HG03066 (cell line): ENCODE results near the gene CSMD2.

ENCODE experiments used
- ATAC-seq: cut with Tn5 transposase; IDR thresholded peaks from one replicate; pipeline ENCODE4 v1.9.1; 2021; ENCODE audit warnings: low read depth; ENCODE audit not compliant: unreplicated experiment

Gene CSMD2

DNA sequence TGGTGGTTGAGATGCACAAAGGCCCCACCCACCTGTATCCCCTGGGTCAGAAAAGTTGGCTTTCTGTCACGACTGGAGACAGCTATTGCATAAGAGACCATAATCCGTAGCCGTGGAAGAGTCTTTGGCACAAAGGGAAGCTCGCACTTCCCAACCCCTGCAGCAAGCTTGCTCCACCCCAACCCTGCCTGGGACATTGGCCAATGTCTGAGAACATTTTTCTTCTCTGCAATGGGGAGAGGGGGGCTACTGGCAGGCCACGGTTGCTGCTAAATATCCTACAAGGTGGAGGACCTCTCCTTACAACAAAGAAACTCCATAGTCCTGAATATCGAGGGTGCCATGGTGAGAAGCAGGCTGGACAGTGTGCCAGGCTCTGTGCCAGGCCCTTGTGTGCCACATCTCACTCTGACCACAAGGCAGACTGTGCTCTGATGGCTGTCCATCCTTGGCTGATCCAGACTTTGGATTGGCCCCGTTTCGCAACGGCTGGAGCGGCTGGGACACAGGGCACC lies 104.1 kb downstream of the CSMD2 start:
- no peak for ATAC-seq

DNA sequence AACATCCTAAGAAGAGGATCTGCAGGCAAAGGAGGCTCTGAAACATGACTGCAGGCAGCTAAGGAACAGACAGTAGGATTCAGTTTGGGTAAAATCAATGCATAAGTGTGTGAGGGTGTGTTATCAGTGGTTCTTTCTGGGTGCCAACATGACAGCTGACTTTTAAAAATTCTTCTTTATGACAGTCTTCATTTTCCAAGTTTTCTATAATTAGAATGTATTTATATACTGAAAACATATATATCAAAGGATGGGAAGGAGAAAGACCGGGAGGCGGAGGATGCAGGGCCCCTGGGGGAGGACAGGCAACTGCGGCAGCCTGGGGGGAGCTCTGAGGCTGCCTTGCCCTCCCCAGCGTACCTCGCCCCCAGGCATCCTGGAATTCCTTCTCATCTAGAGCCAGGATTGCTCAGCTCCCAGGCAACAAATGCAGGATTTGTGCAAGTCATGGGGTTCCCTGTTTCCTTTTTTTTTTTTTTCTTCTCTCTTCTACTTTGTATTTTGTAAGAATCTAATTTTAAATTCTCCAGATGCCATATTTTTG lies 104.8 kb downstream of the CSMD2 start:
- ATAC-seq, result no peak

DNA sequence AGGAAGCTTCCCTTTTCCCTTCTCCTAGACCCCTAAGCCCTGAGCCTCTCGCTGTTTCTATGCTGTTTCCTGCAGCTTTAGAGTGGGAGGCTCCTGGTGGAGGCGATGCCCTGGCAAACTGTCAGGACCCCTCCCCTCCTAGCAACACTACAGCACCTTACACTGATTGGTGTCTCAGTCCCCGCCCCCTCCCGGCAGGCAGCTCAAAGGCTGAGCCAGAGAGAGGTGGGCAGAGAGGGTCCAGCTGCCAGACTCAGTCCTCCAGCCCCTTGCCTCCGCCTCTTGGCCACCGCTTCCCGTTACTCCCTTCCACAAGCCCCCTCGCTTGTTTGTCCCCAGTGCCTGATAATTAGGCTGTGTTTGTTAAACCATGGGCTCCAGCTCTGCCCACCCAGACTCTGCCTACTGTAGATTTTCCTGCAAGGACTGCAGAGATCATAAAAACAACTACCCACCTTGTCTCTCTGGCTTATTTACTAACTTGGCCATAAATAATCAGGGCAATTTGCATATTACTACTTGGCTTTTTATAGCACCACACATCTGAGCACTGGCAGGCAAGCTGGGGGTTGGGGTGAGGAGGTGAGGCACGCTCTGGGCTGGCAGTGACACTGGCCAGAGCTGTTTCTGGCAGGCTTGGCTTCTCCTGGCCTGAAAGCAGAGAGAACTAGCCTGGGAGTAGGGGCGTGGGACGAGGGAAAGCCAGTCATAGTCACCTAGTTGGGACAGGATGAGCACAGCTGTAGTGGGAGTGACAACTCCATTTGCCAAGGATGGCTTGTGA lies 107.5 kb downstream of the CSMD2 start:
- ATAC-seq, result no peak

DNA sequence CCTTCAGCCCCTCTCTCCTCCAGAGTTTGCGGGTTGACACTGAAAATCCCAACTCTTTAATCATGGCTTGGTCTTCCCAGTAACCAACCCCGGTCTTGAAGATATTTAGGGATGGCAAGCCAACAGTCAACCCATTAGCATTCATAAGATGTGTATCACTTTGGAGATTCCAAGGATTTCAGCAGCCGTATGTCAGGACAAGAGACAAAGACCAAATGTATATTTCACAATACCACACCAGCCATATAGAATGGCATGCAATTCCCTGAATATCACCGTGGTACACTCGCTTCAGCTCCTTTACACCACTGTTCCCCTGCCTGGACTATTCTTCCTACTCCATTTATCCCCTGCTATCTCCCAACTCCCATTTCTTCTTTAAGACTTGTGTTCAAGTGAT lies 109.2 kb downstream of the CSMD2 start:
- ATAC-seq, result no peak

DNA sequence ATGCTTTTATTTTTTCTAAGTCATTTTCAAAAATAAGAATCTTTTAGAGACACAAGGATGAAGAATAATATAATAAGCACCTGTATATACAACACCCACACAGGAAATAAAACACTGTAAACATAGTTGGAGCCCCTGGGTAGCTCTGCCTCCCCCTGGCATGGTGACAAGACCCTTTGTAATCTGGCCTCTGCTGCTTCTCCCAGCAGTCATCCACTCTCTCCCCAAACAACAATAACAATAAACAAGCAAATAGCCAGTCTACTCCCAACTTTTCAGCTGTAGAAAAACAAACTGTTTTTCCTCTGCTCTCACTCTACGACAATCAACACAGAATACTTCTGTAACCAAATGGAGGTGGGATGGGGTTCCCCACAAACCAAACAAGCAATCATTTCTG lies 110.1 kb downstream of the CSMD2 start:
- no peak for ATAC-seq

DNA sequence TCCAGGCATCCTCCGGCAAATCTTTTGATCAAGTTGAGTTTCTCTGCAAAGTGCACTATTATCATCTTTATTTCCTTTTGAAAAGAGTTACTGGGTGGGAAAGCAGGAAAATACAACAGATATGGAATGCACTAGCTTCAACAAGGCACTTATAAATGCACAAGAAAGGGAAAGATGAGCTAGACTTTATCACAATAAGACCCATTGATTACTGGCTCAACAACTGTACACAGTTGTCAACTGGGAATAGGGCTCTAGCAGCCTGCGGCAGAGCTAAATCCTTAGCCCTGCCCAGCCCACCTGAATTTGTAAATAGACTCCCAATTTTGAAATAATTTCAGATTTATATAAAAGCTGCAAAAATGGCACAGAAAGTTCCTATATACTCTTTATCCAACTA lies 111.4 kb downstream of the CSMD2 start:
- ATAC-seq, result no peak

DNA sequence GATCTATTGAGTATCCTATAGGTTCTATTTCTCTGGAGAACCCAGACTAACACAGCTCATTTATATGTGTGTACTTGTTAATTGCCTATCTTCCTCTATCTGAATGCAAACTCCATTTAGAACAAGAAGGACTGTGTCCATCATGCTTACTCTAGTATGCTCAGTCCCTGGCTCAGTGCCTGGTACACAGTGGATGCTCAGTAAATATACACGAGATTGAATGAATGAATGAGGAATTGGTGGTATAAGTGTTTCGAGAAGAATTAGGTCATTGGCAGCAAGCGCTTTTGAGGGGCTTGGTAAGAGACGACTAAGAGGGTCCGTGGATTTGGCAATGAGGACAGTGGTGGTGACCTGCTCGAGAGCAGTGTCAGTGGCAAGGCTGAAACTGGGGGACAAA lies 112.5 kb downstream of the CSMD2 start:
- no peak for ATAC-seq

DNA sequence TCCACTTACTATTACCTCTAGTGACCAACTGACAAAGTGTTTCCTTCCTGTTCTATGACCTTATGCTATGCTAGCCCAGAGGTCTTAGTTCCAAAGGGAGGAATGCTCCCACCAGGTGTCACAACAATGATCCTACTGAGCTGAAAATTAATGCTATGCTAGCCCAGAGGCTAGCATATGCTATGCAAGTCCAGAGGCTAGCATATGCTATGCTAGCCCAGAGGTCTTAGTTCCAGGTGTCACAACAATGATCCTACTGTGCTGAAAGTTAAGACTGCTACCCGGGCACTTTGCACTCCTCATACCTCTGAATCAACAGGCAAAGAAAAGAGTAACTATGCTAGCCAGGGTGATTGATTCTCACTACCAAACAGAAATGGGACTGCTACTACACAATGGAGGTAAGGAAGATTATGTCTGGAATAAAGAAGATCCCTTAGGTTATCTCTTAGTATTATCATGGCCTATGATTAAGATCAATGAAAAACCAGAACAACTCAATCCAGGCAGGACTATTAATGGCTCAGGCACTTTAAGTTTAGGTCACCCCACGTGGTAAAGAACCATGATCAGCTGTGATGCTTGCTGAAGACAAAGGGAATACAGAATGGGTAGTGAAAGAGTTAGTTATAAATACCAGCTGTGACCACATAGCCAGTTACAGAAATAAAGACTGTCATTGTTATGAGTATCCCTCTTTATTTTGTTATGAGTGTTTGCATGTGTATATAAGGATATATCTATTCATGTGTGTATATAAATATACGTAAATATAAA lies 114.1 kb downstream of the CSMD2 start:
- ATAC-seq, result no peak

DNA sequence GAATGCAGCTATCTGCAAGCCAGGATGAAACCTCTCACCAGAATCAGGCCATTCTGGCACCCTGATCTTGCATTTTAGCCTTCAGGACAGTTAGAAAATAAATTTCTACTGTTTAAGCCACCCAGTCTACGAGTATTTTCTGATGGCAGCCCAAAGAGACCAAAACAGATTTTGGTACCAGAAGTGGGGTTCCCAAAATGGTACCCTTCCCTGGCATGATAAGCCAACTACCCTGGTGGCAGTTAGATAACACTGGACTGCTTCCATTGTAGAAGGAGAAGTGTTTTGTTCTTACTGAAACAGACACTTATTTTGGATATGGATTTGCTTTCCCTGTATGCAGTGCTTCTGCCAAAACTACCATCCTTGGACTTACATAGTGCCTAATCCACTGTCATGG lies 115.0 kb downstream of the CSMD2 start:
- no peak for ATAC-seq

DNA sequence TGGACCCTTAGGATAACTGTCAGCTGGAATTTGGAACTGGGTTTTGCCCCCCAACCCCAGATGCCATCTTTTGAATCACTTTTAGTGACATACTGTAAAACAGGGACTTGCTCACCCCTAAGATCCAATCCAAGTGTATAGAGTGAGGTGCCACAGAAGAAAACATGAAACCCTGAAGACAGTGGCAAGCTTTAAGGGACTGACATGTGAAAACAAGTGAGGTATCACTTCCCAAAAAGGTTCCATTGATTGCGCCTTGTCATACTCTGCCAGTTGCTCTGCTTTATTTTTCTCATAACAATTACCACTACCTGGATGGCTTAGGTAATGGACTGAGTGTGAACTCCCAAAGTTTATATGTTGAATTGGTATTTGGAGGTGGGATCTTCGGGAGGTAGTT lies 115.6 kb downstream of the CSMD2 start:
- ATAC-seq, result no peak

DNA sequence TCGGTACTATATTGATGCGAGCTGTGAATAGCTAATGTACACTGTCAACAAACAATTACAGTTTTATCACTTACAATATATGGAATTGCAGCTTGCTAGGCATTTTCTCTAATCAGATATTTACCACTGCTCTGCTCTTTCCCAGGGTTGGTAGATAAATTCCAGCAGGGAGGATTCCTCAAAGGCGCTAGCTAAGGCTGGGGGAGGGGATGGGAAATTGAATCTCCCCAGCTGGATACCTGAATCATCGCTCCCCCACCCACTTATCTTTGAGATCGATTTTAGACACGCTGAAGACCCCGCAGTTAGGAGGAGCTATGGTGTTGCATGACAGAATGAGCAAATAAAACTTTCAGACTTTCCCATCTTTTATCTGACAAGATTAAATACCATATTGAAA lies 127.2 kb downstream of the CSMD2 start:
- ATAC-seq, result no peak

DNA sequence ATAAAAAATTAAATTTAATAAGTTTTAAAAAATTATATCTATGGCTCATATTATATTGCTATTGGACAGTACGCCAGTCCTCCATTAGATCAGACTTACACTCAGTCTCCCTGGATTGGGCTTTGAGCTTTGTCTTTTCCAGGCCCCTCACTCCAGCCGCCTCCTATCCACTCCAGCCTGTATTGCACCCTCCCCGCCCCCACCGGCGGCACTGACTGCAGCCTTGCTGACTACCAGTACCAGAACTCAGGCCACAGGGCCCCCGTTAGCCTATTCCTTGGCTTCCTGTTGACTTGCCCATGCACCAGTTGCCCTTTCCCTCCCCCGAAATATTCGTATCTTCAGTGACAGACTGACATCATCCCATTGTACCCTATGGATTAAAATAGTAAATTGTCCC lies 127.9 kb downstream of the CSMD2 start:
- ATAC-seq, result no peak

DNA sequence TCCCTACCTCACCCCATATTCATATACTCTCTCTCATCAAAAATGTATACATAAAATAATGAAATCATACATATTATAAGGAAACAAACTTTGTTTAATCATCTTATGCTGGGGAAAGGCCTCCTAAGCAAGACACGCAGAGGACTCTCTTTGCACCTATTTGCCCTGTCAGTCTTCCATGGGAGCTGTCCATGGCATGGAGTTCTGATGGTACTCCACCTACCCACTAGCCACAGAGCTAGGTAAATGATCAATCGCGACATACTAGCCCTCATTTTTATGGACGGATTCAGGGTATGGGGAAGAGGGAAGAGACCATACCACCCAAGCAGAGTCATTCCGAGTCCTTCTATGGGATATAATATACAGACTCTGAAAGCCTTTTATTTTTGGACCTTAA lies 131.0 kb downstream of the CSMD2 start:
- ATAC-seq, result no peak

DNA sequence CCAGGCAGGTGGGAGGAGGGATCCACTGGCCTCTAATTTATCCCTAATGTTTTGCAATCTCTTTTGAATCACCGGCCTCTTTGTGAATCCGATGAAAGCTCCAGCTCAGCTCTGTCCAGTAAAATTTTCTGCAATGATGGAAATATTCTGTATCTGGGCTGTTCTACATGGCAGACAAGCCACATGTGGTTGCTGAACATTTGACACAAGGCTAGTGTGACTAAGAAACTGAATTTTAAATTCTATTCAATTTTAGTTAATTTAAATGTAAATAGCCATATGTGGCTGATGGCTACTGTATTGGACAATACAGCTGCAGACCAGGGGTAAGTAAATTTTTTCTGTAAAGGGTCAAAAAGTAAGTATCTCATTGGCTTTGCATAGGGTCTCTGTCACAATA lies 135.1 kb downstream of the CSMD2 start:
- ATAC-seq, result no peak

DNA sequence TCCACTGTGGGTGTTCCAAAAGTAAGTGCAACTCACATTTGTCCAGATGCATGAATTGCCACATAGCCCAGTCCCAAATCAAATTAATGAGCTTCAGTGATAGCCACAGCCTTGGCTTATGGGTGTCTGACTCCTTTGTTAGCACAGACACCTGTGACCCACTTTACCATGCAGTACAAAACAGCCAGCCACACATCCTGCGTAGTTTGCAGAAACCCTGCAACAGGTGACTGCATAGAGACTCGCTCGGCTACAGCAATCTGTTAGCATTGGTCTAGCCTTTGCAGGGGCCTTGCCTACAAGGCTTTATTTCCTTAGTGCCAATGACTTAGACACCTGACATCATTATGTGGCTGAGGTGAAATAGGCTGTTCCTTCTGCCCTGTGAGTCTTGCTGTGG lies 135.5 kb downstream of the CSMD2 start:
- ATAC-seq, result no peak

DNA sequence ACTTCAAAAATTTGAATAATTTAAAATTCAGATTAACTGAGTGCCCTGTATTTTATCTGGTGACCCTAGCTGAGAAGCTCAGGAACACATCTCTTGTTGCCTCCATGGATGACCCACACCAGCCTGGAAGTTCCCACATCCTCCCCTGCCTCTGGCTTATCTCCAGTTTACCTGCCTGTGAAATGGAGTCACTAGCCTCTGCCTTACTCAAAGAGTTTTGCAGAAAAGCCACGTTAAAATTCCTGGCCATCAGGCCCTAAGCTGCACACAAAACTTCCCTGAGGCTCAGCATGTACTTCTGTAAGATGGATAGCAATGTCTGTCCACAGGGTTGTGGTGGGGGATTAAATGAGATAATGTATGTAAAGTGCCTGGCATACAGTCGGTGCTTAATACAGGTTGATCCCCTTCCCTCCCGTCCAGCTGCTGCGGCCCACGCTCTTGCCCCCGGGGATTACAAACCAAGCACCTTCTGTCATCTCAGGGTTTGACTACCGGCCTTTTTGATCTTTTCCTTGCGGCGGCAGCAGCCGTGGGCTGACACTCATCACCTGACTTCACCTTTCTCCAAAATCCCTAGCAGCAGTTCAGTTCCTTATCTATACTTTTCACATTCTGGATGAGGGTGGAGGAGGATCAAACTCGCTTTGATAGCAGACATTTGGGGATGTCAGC lies 136.5 kb downstream of the CSMD2 start:
- ATAC-seq, result no peak

DNA sequence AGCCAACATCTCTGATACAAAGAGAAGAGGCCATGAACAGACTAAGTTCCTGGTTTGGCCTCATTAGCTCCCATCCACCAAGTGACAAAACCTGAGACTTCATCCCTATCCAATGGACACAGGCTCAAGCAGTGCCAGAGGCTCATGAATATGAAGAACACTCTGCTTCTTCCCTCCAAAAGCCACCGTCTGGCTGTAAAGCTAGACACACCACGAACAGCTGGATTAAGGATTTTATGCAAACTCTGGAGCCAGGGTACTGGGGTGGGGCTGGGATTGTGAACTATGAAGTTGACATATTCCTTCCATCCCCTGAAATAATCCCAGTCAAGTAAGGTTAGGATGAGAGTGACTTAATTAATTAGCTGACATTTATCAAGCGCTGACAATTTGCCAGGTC lies 139.4 kb downstream of the CSMD2 start:
- no peak for ATAC-seq

DNA sequence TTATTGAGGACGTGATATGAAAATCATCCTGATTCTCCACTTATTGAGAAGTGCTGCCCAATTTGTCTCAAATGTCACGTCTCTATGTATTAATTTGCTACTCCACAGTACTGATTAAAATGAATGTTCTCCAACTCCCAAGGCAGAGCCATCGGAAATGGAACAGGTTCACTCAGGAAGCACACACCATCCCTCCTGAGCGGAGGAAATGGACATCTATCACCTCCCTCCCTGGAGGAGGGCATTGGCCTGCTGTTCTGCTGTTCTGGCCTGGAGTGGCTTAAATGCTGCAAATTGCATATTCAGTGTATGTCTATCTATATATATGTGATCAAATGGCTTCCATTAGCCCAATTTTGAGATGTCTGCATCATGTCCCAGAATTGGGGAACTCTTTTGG lies 140.5 kb downstream of the CSMD2 start:
- ATAC-seq, result no peak

DNA sequence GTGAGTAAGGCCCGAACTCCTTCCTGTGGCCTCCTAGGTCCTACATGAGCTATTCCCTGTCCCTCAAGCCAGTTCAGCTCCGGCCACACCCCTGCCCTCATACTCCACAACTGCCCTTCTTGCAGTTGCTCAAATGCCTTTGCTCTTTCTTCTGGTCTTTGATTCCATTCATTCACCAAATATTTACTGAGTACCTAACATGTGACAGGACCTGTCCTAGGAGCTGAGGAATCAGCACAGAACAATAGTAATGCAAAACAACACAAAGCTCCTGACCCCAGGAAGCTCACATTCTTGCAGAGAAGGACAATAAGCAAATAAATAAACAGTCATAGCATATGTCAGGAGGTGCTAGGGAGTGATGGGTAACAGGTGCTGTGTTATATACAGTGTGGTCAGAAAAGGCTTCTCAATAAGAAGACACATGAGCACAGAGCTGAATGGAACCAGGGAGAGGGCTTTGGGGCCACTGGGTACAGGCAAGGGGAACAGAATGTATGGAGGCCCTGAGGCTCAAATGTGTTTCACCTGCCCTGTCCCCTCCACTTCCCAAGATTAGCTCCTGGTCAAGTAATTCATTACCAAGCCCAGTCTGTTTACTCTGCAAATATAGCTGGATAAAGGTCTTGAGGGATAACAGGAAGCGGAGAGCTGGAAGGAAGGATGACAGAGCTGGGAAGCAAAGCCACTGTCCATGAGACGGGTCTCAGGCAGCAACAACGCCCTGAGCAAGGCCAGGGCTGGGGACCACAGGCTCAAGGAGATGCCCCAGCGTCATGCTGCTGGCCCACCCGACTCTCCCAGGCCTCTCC lies 145.1 kb downstream of the CSMD2 start:
- ATAC-seq, result no peak

DNA sequence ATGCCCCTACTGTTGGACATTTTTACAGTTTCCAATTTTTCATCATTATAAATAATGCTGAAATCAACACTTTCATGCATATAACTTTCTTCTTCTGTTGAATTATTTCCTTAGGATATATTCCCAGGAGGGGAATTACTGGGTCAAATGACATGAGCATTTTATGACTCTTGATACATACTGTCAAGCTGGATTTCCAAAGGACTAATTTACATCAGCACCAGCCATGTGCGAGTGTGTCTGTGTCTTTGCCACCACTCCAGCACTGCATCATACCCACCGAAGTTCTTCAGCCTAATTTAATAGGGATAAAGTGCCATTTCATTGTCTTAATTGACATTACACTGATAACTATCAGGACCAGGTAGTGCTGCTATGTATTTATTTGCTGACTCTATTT lies 146.7 kb downstream of the CSMD2 start:
- no peak for ATAC-seq
